PC-3 (cell line): ENCODE data around the gene CDK14. TPM values are rescaled to one million over a fixed set of nuclear protein-coding genes. Genes with fewer than 3 reads are reported as not detected.

Source experiments
- ATAC-seq: fragments of 200-7000 bp; cut with Tn5 transposase; 2 replicates; pipeline ENCODE4 v1.9.1; 2020; ENCODE audit warnings: mild to moderate bottlenecking, moderate library complexity
- BruUV-seq: library from RNA; stranded (reverse); fragments of 400-500 nt; replicated peaks from 2 replicates; lab custom pipeline; 2021; lab: Mats Ljungman, UMichigan
- CTCF ChIA-PET: fragments of 300-600 bp; sonication (Branson Sonifier 250); formaldehyde crosslinking; loops from one replicate; lab custom pipeline; 2022; ENCODE audit warnings: antibody characterized with exemption; lab: Charles Lee
- POLR2A ChIA-PET: fragments of 300-600 bp; sonication (Branson Sonifier 250); formaldehyde crosslinking; loops from one replicate; lab custom pipeline; 2022; ENCODE audit warnings: antibody characterized with exemption; ENCODE audit not compliant: unreplicated experiment; lab: Charles Lee
- DNase-seq: peaks from one replicate; pipeline ENCODE4 v3.0.0-alpha.2; 2015
- H2AFZ ChIP-seq: fragments of 300-600 bp; sonication (generic); 2 replicates; pipeline ENCODE4 v1.6.0; 2016; ENCODE audit warnings: antibody characterized with exemption, low read length
- H3F3A ChIP-seq: fragments of 300-600 bp; sonication (generic); one replicate; pipeline ENCODE4 v1.6.0; 2017; ENCODE audit warnings: antibody characterized with exemption, low read length, control low read depth, mild to moderate bottlenecking; ENCODE audit not compliant: unreplicated experiment
- H3K27ac ChIP-seq: fragments of 300-600 bp; sonication (generic); 2 replicates; pipeline ENCODE4 v1.5.1; 2016; ENCODE audit warnings: mild to moderate bottlenecking, low read length
- H3K27me3 ChIP-seq: fragments of 300-600 bp; sonication (generic); 2 replicates; pipeline ENCODE4 v1.6.1; 2016; ENCODE audit warnings: low read length, mixed read lengths
- H3K36me3 ChIP-seq: fragments of 300-600 bp; sonication (generic); 2 replicates; pipeline ENCODE4 v1.6.1; 2016; ENCODE audit warnings: low read depth, mixed run types, low read length, mixed read lengths
- H3K4me1 ChIP-seq: fragments of 300-600 bp; sonication (generic); 2 replicates; pipeline ENCODE4 v1.5.1; 2016; ENCODE audit warnings: low read length; ENCODE audit not compliant: insufficient read depth
- H3K4me2 ChIP-seq: fragments of 300-600 bp; sonication (generic); 2 replicates; pipeline ENCODE4 v1.6.0; 2016; ENCODE audit warnings: low read length
- H3K4me3 ChIP-seq: fragments of 300-600 bp; sonication (generic); 2 replicates; pipeline ENCODE4 v1.5.1; 2016; ENCODE audit warnings: mild to moderate bottlenecking, low read length, mixed read lengths
- H3K79me2 ChIP-seq: fragments of 300-600 bp; sonication (generic); 2 replicates; pipeline ENCODE4 v1.6.1; 2017; ENCODE audit warnings: low read length, mixed read lengths
- H3K9ac ChIP-seq: fragments of 300-600 bp; sonication (generic); 2 replicates; pipeline ENCODE4 v1.6.0; 2016; ENCODE audit warnings: mild to moderate bottlenecking, low read length
- H3K9me2 ChIP-seq: fragments of 300-600 bp; sonication (generic); replicated peaks from 2 replicates; pipeline ENCODE4 v1.6.1; 2016; ENCODE audit warnings: mixed run types, low read length, mixed read lengths
- H3K9me3 ChIP-seq: fragments of 300-600 bp; sonication (generic); 2 replicates; pipeline ENCODE4 v1.6.1; 2016; ENCODE audit warnings: low read length, mixed read lengths
- H4K20me1 ChIP-seq: fragments of 300-600 bp; sonication (generic); 2 replicates; pipeline ENCODE4 v1.6.1; 2016; ENCODE audit warnings: low read length, mixed read lengths
- EZH2 ChIP-seq: fragments of 300-600 bp; sonication (generic); IDR thresholded peaks from one replicate; pipeline ENCODE4 v1.6.1; 2017; ENCODE audit warnings: antibody characterized with exemption, mild to moderate bottlenecking, low read length; ENCODE audit not compliant: unreplicated experiment
- EZH2phosphoT487 ChIP-seq: fragments of 300-600 bp; sonication (generic); IDR thresholded peaks from 2 replicates; pipeline ENCODE4 v1.6.1; 2018; ENCODE audit warnings: mild to moderate bottlenecking, antibody characterized with exemption, low read length, borderline replicate concordance
- intact Hi-C: fragments of 100-400 bp; cut with micrococcal nuclease; formaldehyde crosslinking; loops from 2 replicates; pipeline ENCODE4 v1.9.0; 2023
- total RNA-seq: library from RNA; depleted of rRNA; stranded (reverse); fragments of >200 nt; gene quantifications from 2 replicates; pipeline ENCODE4 v1.2.3, GENCODE V29; 2014
- TF ChIP-seq, protein P1 (sequence below): fragments of 300-600 bp; sonication (generic); conservative IDR thresholded peaks from 2 replicates; pipeline ENCODE4 v1.5.1; 2017; ENCODE audit warnings: antibody characterized with exemption, low read depth, mild to moderate bottlenecking, low read length

CDK14 gene
- total RNA-seq, 1 experiment from 2014 or later: 8.2 TPM

DNA sequence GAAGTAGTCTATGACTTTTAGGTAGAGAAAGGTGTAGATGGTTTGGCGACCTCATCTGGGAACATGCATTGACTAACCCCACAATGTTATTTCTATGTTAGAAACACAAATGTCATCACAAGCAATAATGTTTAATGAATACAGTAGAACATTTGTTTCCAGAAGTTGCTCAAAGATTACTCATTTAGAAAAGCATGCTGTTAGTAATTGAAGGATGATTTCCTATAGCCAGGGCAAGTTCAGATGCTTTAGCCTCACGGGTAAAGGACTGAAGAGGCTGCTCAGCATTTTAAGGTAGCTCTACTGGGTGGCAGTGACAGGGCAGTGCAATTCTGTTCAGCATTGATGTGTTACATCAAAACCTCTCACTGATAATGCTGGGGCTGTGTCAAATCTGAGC lies 468.8 kb downstream of the CDK14 start:
- CTCF ChIA-PET: no interaction called here
- no TSS peak for BruUV-seq

DNA sequence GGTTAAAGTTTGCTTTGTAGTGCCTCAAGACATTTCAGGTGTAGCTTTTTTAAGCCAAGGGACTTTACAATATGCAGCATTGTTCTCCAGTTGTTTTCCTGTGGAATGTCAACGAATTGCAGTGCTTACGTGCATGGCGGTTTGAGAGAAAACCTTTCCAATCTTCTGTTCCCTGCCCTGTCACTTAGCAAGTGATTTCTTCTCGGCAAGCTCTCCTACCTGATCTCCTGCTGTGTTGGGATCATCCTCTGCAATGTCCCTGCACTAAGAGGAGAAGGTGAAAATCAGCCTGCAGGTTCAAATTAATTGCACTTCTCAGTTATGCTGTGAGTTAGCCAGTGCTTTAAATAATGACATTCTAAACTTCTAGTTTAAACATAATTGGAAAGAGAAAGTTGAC lies 470.5 kb downstream of the CDK14 start:
- no peaks in the 10 kb centered on the region for H3K36me3 ChIP-seq
- no peaks in the 10 kb centered on the region for H4K20me1 ChIP-seq
- DNase-seq (no peak), ATAC-seq (no peak)
- ChIA-PET POLR2A (no interaction called here), CTCF (no interaction called here)
- TF ChIP-seq EZH2phosphoT487 (no peak), EZH2 (no peak)
- TF ChIP-seq, protein P1, sequence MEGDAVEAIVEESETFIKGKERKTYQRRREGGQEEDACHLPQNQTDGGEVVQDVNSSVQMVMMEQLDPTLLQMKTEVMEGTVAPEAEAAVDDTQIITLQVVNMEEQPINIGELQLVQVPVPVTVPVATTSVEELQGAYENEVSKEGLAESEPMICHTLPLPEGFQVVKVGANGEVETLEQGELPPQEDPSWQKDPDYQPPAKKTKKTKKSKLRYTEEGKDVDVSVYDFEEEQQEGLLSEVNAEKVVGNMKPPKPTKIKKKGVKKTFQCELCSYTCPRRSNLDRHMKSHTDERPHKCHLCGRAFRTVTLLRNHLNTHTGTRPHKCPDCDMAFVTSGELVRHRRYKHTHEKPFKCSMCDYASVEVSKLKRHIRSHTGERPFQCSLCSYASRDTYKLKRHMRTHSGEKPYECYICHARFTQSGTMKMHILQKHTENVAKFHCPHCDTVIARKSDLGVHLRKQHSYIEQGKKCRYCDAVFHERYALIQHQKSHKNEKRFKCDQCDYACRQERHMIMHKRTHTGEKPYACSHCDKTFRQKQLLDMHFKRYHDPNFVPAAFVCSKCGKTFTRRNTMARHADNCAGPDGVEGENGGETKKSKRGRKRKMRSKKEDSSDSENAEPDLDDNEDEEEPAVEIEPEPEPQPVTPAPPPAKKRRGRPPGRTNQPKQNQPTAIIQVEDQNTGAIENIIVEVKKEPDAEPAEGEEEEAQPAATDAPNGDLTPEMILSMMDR: no peak
- no peak overlapping the region for H3K9ac ChIP-seq
- no peaks in the 10 kb centered on the region for H3K9me2 ChIP-seq
- H3F3A ChIP-seq: no peaks in the 10 kb centered on the region
- H3K4me2 ChIP-seq: no peak overlapping the region
- no peak overlapping the region for H3K27ac ChIP-seq
- H3K79me2 ChIP-seq: no peaks in the 10 kb centered on the region
- no peaks in the 10 kb centered on the region for H3K9me3 ChIP-seq
- H3K27me3 ChIP-seq: no peaks in the 10 kb centered on the region
- no TSS peak for BruUV-seq
- intact Hi-C loops: no loop called here
- no peaks in the 10 kb centered on the region for H3K4me1 ChIP-seq
- no peak overlapping the region for H3K4me3 ChIP-seq
- H2AFZ ChIP-seq: no peak overlapping the region

More for the DNA sequence above, 468.8 kb downstream of the CDK14 start:
- ATAC-seq (no peak), DNase-seq (no peak)
- Histone ChIP-seq H3K4me1 (no peaks in the 10 kb centered on the region), H4K20me1 (no peaks in the 10 kb centered on the region), H3K9me3 (no peaks in the 10 kb centered on the region), H3K27me3 (no peaks in the 10 kb centered on the region), H3K4me2 (no peak overlapping the region), H3F3A (no peaks in the 10 kb centered on the region), H3K27ac (no peak overlapping the region), H3K9me2 (no peaks in the 10 kb centered on the region), H3K36me3 (no peaks in the 10 kb centered on the region), H2AFZ (no peak overlapping the region), H3K4me3 (no peak overlapping the region), H3K79me2 (no peaks in the 10 kb centered on the region), H3K9ac (no peak overlapping the region)
- TF ChIP-seq EZH2: no peak
- no peak for TF ChIP-seq EZH2phosphoT487
- TF ChIP-seq, protein P1: no peak
- POLR2A ChIA-PET: no interaction called here
- intact Hi-C loops: no loop called here

DNA sequence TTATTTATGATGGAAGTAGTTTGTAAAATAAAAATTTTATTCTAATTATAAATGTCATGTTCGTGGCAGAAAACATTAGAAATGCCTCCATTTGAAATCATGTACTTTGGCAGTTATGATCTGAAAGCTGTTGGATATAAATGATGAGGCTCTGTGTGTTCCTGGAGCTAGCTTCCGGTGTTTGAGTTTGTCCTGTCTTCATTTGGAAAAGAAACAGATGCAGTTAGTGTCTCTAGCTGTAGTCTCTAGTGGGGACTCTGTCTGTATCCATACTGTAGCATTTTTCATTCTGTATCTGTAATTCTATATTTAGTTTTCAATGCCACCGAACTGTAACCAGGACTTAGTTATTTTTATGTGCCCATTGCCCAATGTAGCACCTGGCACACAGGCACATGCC lies 471.1 kb downstream of the CDK14 start:
- ChIA-PET CTCF (no interaction called here), POLR2A (no interaction called here)
- H3K9ac ChIP-seq: no peak overlapping the region
- no peaks in the 10 kb centered on the region for H3K9me2 ChIP-seq
- H3F3A ChIP-seq: no peaks in the 10 kb centered on the region
- H3K36me3 ChIP-seq: no peaks in the 10 kb centered on the region
- ATAC-seq (no peak), DNase-seq (no peak)
- no peaks in the 10 kb centered on the region for H3K9me3 ChIP-seq
- H4K20me1 ChIP-seq: no peaks in the 10 kb centered on the region
- no peaks in the 10 kb centered on the region for H3K79me2 ChIP-seq
- H3K27ac ChIP-seq: no peak overlapping the region
- H3K4me1 ChIP-seq: no peaks in the 10 kb centered on the region
- no TSS peak for BruUV-seq
- H3K27me3 ChIP-seq: no peaks in the 10 kb centered on the region
- no peak overlapping the region for H3K4me2 ChIP-seq
- TF ChIP-seq EZH2 (no peak), EZH2phosphoT487 (no peak)
- TF ChIP-seq, protein P1: no peak
- H3K4me3 ChIP-seq: no peak overlapping the region
- H2AFZ ChIP-seq: no peak overlapping the region
- intact Hi-C loops: no loop called here
